Endodermal cell (in vitro differentiated cells): Measurements from ENCODE around the gene RADIL. TPM values are rescaled to one million over a fixed set of nuclear protein-coding genes. Genes with fewer than 3 reads are reported as not detected.

Source experiments
- DNase-seq: peaks from one replicate; pipeline ENCODE4 v3.0.0-alpha.2; 2017
- H3K27ac ChIP-seq: 2 replicates; pipeline ENCODE4 v1.5.1; 2013; ENCODE audit warnings: mild to moderate bottlenecking, low read depth, low read length, moderate library complexity
- H3K27me3 ChIP-seq: 2 replicates; pipeline ENCODE4 v1.6.1; 2013; ENCODE audit warnings: mild to moderate bottlenecking, low read length, moderate library complexity; ENCODE audit not compliant: insufficient read depth, control insufficient read depth, poor library complexity, severe bottlenecking
- H3K36me3 ChIP-seq: 2 replicates; pipeline ENCODE4 v1.7.0; 2013; ENCODE audit warnings: mild to moderate bottlenecking, low read length, moderate library complexity; ENCODE audit not compliant: control insufficient read depth, insufficient read depth
- H3K4me1 ChIP-seq: one replicate; pipeline ENCODE4 v1.7.0; 2013; ENCODE audit warnings: low read length; ENCODE audit not compliant: control insufficient read depth, insufficient read depth
- H3K4me3 ChIP-seq: 2 replicates; pipeline ENCODE4 v1.5.1; 2013; ENCODE audit warnings: mild to moderate bottlenecking, low read length, moderate library complexity
- H3K9ac ChIP-seq: 2 replicates; pipeline ENCODE4 v1.6.1; 2013; ENCODE audit warnings: mild to moderate bottlenecking, low read length, moderate library complexity; ENCODE audit not compliant: poor library complexity, severe bottlenecking; ENCODE audit errors: extremely low read depth
- H3K9me3 ChIP-seq: 2 replicates; pipeline ENCODE4 v1.6.1; 2013; ENCODE audit warnings: mild to moderate bottlenecking, low read length, moderate library complexity; ENCODE audit not compliant: control insufficient read depth
- H3K27ac Mint-ChIP-seq: 2 replicates; pipeline ENCODE4 v1.8.0; 2020; ENCODE audit warnings: mixed read lengths
- H3K27me3 Mint-ChIP-seq: 2 replicates; pipeline ENCODE4 v1.8.0; 2021; ENCODE audit warnings: mild to moderate bottlenecking, mixed read lengths; ENCODE audit not compliant: insufficient read depth
- H3K36me3 Mint-ChIP-seq: 2 replicates; pipeline ENCODE4 v1.8.0; 2020; ENCODE audit warnings: low read depth, mixed read lengths
- H3K4me1 Mint-ChIP-seq: 2 replicates; pipeline ENCODE4 v1.8.0; 2020; ENCODE audit warnings: mixed read lengths
- H3K4me3 Mint-ChIP-seq: 2 replicates; pipeline ENCODE4 v1.8.0; 2020; ENCODE audit warnings: mild to moderate bottlenecking, moderate library complexity, mixed read lengths
- H3K9me3 Mint-ChIP-seq: 2 replicates; pipeline ENCODE4 v1.8.0; 2020; ENCODE audit warnings: mild to moderate bottlenecking, mixed read lengths
- CTCF ChIP-seq: fragments of 200-600 bp; sonication (generic); conservative IDR thresholded peaks from 2 replicates; pipeline ENCODE4 v1.5.0; 2021; ENCODE audit warnings: antibody characterized with exemption, mild to moderate bottlenecking
- WGBS, 2 experiments: methylation state at CpG; one replicate each; pipeline versions ENCODE4 v1.1.5 to v1.1.7; 2013; ENCODE audit warnings: missing lambda C conversion rate in 2 of 2, mixed read lengths in 1 of 2; ENCODE audit not compliant: insufficient coverage in 1 of 2, insufficient read length in 1 of 2; 5-methylcytosine and 5-hydroxymethylcytosine counted together
- total RNA-seq, 2 donors: library from RNA; stranded (reverse); fragmentation: NEBNext Ultra II Directional in 1 of 2; extraction: Animal tissue kit (Norgen Biotek cat#: 25700) in 1 of 2; gene quantifications; 2 replicates in 1 of 2; 3 replicates in 1 of 2; pipeline ENCODE4 v1.2.1, GENCODE V29; 2021

RADIL gene
- total RNA-seq, 2 donors from 2014 or later = 34.9 to 47.6 TPM

DNA sequence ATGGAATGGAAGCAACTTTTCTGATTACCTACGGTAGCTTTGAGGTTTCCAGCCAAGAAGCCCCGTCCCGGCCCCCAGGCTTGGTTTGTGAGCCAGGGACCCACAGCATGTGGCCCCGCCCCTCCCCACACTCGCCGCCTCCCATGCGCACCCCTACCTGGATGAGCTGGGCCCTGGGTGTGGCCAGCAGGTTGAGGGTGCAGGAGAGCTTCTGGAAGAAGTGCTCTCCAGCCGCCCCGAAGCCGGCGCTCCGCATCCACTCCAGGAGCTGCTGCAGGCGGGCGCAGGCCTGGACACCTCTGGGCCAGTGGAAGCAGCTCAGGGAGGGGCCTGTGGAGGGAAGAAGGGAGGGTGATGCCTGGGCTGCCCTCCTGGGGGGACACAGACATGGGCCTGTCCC lies 68.4 kb downstream of the RADIL start:
- no peaks in the 10 kb centered on the region for H3K4me1 Mint-ChIP-seq
- H3K36me3 Mint-ChIP-seq = peaks cover 42% of the 10 kb centered on the region
- WGBS, 2 experiments = 94% methylated on average over 11 to 14 of the region's 14 CpGs
- H3K27me3 ChIP-seq = no peaks in the 10 kb centered on the region
- no peak overlapping the region for H3K4me3 Mint-ChIP-seq
- H3K27me3 Mint-ChIP-seq = no peaks in the 10 kb centered on the region
- no peak overlapping the region for H3K9ac ChIP-seq
- TF ChIP-seq CTCF = no peak
- DNase-seq = no peak
- no peaks in the 10 kb centered on the region for H3K4me1 ChIP-seq
- no peak overlapping the region for H3K27ac ChIP-seq
- peaks cover 7% of the 10 kb centered on the region for H3K9me3 ChIP-seq
- H3K4me3 ChIP-seq = no peak overlapping the region
- H3K9me3 Mint-ChIP-seq = peaks cover 2% of the 10 kb centered on the region
- H3K36me3 ChIP-seq = peaks cover 20% of the 10 kb centered on the region
- H3K27ac Mint-ChIP-seq = no peak overlapping the region

DNA sequence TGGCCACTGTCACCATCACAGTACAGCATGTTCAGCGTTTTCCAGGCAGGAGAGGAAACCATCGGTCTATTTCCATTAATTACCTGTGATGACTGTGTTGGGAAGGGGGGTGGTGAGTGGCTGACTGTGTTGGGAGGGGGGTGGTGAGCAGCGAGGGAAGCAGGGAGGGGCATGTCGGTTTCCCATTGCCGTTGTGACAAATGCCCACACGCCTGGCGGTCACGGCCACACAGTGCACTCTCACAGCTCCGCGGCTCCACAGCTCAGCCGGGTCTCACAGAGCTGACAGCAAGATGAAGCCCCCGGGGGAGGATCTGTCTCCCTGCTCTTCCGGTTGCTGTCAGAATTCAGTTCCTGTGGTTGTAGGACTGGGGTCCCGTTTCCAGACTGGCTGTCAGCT lies 69.1 kb downstream of the RADIL start:
- no peak overlapping the region for H3K27ac Mint-ChIP-seq
- H3K9me3 Mint-ChIP-seq = peaks cover 2% of the 10 kb centered on the region
- Histone ChIP-seq H3K36me3 (peaks cover 20% of the 10 kb centered on the region), H3K27me3 (no peaks in the 10 kb centered on the region), H3K4me3 (no peak overlapping the region), H3K4me1 (no peaks in the 10 kb centered on the region), H3K9me3 (peaks cover 7% of the 10 kb centered on the region), H3K27ac (no peak overlapping the region), H3K9ac (no peak overlapping the region)
- WGBS, 2 experiments = 88 to 96% methylated on average over 12 to 14 of the region's 14 CpGs
- no peaks in the 10 kb centered on the region for H3K27me3 Mint-ChIP-seq
- no peak for DNase-seq
- peaks cover 45% of the 10 kb centered on the region for H3K36me3 Mint-ChIP-seq
- H3K4me3 Mint-ChIP-seq = no peak overlapping the region
- no peaks in the 10 kb centered on the region for H3K4me1 Mint-ChIP-seq
- no peak for TF ChIP-seq CTCF

DNA sequence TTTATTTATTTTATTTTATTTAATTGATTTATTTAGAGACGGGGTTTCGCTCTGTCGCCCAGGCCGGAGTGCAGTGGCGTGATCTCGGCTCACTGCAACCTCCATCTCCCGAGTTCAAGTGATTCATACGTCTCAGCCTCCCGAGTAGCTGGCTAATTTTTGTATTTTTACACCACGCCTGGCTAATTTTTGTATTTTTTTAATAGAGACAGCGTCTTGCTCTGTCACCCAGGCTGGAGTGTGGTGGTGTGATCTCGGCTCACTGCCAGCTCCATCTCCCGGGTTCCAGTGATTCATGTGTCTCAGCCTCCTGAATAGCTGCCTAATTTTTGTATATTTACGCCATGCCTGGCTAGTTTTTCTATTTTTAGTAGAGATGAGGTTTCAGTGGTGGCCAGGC lies 73.8 kb downstream of the RADIL start:
- WGBS, 2 experiments = 93 to 95% methylated on average over 13 to 14 of the region's 14 CpGs
- no peaks in the 10 kb centered on the region for H3K27me3 Mint-ChIP-seq

More for the DNA sequence above, 73.8 kb downstream of the RADIL start:
- DNase-seq = no peak
- no peak overlapping the region for H3K27ac ChIP-seq
- no peak for TF ChIP-seq CTCF
- no peaks in the 10 kb centered on the region for H3K4me1 ChIP-seq
- H3K36me3 Mint-ChIP-seq = peaks cover 56% of the 10 kb centered on the region
- no peaks in the 10 kb centered on the region for H3K27me3 ChIP-seq
- peaks cover 2% of the 10 kb centered on the region for H3K9me3 Mint-ChIP-seq
- H3K27ac Mint-ChIP-seq = no peak overlapping the region
- H3K4me1 Mint-ChIP-seq = no peaks in the 10 kb centered on the region
- H3K9ac ChIP-seq = no peak overlapping the region
- peaks cover 7% of the 10 kb centered on the region for H3K9me3 ChIP-seq
- H3K4me3 Mint-ChIP-seq = no peak overlapping the region
- no peak overlapping the region for H3K4me3 ChIP-seq
- H3K36me3 ChIP-seq = peaks cover 17% of the 10 kb centered on the region
